Neural cell (in vitro differentiated cells): ENCODE measurements around the gene MRPL9. TPM values are rescaled to one million over a fixed set of nuclear protein-coding genes. Genes with fewer than 3 reads are reported as not detected.

Experiments used
- H2AFZ ChIP-seq: fragments of 200-600, 300-800 bp; sonication (generic), shearing (Covaris generic); 2 replicates; pipeline ENCODE4 v1.6.0; 2014; ENCODE audit warnings: low read depth, mild to moderate bottlenecking, antibody characterized with exemption, low read length, moderate library complexity
- H3F3A ChIP-seq: fragments of 200-600 bp; shearing (Covaris generic); 2 replicates; pipeline ENCODE4 v1.6.1; 2016; ENCODE audit warnings: mild to moderate bottlenecking, moderate library complexity, mixed read lengths, antibody characterized with exemption, low read length; ENCODE audit not compliant: insufficient read depth, poor library complexity, severe bottlenecking
- H3K27ac ChIP-seq: fragments of 200-600, 300-800 bp; sonication (generic), shearing (Covaris generic); 2 replicates; pipeline ENCODE4 v1.5.1; 2014; ENCODE audit warnings: mild to moderate bottlenecking, low read length, moderate library complexity
- H3K27me3 ChIP-seq: fragments of 300-800, 200-600 bp; sonication (generic), shearing (Covaris generic); 2 replicates; pipeline ENCODE4 v1.6.0; 2014; ENCODE audit warnings: mild to moderate bottlenecking, low read depth, low read length, moderate library complexity; ENCODE audit not compliant: insufficient read depth
- H3K36me3 ChIP-seq: fragments of 300-800, 200-600 bp; sonication (generic), shearing (Covaris generic); 2 replicates; pipeline ENCODE4 v1.5.1; 2014; ENCODE audit warnings: mild to moderate bottlenecking, antibody characterized with exemption, low read length, moderate library complexity; ENCODE audit not compliant: insufficient read depth
- H3K4me2 ChIP-seq: fragments of 300-800, 200-600 bp; sonication (generic), shearing (Covaris generic); 2 replicates; pipeline ENCODE4 v1.6.0; 2014; ENCODE audit warnings: mild to moderate bottlenecking, low read length
- H3K4me3 ChIP-seq: fragments of 300-800, 200-600 bp; sonication (generic), shearing (Covaris generic); 2 replicates; pipeline ENCODE4 v1.5.1; 2014; ENCODE audit warnings: mild to moderate bottlenecking, low read length, moderate library complexity
- H3K79me2 ChIP-seq: fragments of 200-600 bp; shearing (Covaris generic); replicated peaks from 2 replicates; pipeline ENCODE4 v1.6.0; 2014; ENCODE audit warnings: mild to moderate bottlenecking, low read length, moderate library complexity; ENCODE audit not compliant: insufficient read depth
- H3K9ac ChIP-seq: fragments of 300-800, 200-600 bp; sonication (generic), shearing (Covaris generic); 2 replicates; pipeline ENCODE4 v1.6.1; 2016; ENCODE audit warnings: mild to moderate bottlenecking, low read length, mixed read lengths
- H3K9me2 ChIP-seq: fragments of 200-600 bp; shearing (Covaris generic); 2 replicates; pipeline ENCODE4 v1.6.1; 2016; ENCODE audit warnings: mild to moderate bottlenecking, low read length, mixed read lengths; ENCODE audit not compliant: insufficient read depth
- H3K9me3 ChIP-seq: fragments of 200-600, 300-800 bp; sonication (generic), shearing (Covaris generic); 2 replicates; pipeline ENCODE4 v1.6.1; 2016; ENCODE audit warnings: mild to moderate bottlenecking, mixed run types, low read length, moderate library complexity, mixed read lengths
- H4K20me1 ChIP-seq: fragments of 200-600 bp; shearing (Covaris generic); 2 replicates; pipeline ENCODE4 v1.6.1; 2016; ENCODE audit warnings: mild to moderate bottlenecking, mixed run types; ENCODE audit not compliant: insufficient read depth
- EP300 ChIP-seq: fragments of 450-650 bp; conservative IDR thresholded peaks from 2 replicates; pipeline ENCODE4 v1.6.1; 2014; ENCODE audit warnings: antibody characterized with exemption, mild to moderate bottlenecking, moderate library complexity; ENCODE audit not compliant: poor library complexity, severe bottlenecking
- EZH2 ChIP-seq: fragments of 200-600, 300-800 bp; shearing (Covaris generic), sonication (generic); IDR thresholded peaks from 2 replicates; pipeline ENCODE4 v1.6.1; 2014; ENCODE audit warnings: antibody characterized with exemption, low read length, borderline replicate concordance, mild to moderate bottlenecking; ENCODE audit not compliant: insufficient read depth, poor library complexity, severe bottlenecking
- MXI1 ChIP-seq: fragments of 450-650 bp; conservative IDR thresholded peaks from 2 replicates; pipeline ENCODE4 v1.6.1; 2014; ENCODE audit warnings: antibody characterized with exemption, mild to moderate bottlenecking; ENCODE audit not compliant: poor library complexity, severe bottlenecking
- POLR2AphosphoS5 ChIP-seq: IDR thresholded peaks from 2 replicates; pipeline ENCODE4 v1.6.1; 2012
- RAD21 ChIP-seq: fragments of 450-650 bp; conservative IDR thresholded peaks from 2 replicates; pipeline ENCODE4 v1.6.1; 2014; ENCODE audit warnings: antibody characterized with exemption, mild to moderate bottlenecking, moderate library complexity
- SMC3 ChIP-seq: fragments of 450-650 bp; conservative IDR thresholded peaks from 2 replicates; pipeline ENCODE4 v1.6.1; 2014; ENCODE audit warnings: antibody characterized with exemption, mild to moderate bottlenecking, moderate library complexity; ENCODE audit not compliant: poor library complexity
- TAF1 ChIP-seq: IDR thresholded peaks from 2 replicates; pipeline ENCODE4 v1.6.1; 2012; ENCODE audit warnings: low read depth
- polyA plus RNA-seq: library from polyadenylated mRNA; depleted of rRNA; stranded (reverse); fragments of >200 nt; gene quantifications from 2 replicates; pipeline ENCODE4 v1.2.3, GENCODE V29; 2014
- TF ChIP-seq, protein P1 (sequence below): fragments of 450-650 bp; IDR thresholded peaks from 2 replicates; pipeline ENCODE4 v1.5.1; 2014; ENCODE audit warnings: antibody characterized with exemption, mild to moderate bottlenecking, moderate library complexity; ENCODE audit not compliant: poor library complexity, severe bottlenecking
- TF ChIP-seq, protein P2 (sequence below): IDR thresholded peaks from 2 replicates; pipeline ENCODE4 v1.6.1; 2012; ENCODE audit warnings: borderline replicate concordance

MRPL9 gene
- polyA plus RNA-seq, 1 donor from 2014 or later: 134 TPM

DNA sequence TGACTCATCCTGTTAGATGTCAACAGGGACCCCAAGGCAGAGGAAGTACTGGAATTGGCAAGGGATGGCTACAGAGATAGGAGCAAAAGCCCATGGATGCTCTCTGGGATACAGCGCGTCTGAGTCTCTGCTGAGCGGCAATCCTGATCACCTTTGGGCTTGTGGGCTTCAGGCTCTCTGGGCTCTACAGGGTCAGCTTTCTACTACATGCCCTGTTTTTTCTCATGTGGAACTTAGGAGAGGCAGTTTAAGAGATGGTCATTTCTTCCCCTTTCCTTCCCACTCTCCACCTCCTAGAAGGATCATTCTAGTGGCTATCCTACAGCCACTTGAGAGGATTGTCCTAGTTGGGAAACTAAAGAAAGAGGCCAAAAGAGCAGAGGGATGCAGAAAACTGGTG is 40.6 kb upstream of the MRPL9 start:
- H3K4me2 ChIP-seq: no peak overlapping the region
- TF ChIP-seq MXI1 (no peak), EZH2 (no peak), TAF1 (no peak), EP300 (no peak), POLR2AphosphoS5 (no peak), SMC3 (no peak), RAD21 (no peak)
- TF ChIP-seq, protein P1, sequence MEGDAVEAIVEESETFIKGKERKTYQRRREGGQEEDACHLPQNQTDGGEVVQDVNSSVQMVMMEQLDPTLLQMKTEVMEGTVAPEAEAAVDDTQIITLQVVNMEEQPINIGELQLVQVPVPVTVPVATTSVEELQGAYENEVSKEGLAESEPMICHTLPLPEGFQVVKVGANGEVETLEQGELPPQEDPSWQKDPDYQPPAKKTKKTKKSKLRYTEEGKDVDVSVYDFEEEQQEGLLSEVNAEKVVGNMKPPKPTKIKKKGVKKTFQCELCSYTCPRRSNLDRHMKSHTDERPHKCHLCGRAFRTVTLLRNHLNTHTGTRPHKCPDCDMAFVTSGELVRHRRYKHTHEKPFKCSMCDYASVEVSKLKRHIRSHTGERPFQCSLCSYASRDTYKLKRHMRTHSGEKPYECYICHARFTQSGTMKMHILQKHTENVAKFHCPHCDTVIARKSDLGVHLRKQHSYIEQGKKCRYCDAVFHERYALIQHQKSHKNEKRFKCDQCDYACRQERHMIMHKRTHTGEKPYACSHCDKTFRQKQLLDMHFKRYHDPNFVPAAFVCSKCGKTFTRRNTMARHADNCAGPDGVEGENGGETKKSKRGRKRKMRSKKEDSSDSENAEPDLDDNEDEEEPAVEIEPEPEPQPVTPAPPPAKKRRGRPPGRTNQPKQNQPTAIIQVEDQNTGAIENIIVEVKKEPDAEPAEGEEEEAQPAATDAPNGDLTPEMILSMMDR: no peak
- TF ChIP-seq, protein P2, sequence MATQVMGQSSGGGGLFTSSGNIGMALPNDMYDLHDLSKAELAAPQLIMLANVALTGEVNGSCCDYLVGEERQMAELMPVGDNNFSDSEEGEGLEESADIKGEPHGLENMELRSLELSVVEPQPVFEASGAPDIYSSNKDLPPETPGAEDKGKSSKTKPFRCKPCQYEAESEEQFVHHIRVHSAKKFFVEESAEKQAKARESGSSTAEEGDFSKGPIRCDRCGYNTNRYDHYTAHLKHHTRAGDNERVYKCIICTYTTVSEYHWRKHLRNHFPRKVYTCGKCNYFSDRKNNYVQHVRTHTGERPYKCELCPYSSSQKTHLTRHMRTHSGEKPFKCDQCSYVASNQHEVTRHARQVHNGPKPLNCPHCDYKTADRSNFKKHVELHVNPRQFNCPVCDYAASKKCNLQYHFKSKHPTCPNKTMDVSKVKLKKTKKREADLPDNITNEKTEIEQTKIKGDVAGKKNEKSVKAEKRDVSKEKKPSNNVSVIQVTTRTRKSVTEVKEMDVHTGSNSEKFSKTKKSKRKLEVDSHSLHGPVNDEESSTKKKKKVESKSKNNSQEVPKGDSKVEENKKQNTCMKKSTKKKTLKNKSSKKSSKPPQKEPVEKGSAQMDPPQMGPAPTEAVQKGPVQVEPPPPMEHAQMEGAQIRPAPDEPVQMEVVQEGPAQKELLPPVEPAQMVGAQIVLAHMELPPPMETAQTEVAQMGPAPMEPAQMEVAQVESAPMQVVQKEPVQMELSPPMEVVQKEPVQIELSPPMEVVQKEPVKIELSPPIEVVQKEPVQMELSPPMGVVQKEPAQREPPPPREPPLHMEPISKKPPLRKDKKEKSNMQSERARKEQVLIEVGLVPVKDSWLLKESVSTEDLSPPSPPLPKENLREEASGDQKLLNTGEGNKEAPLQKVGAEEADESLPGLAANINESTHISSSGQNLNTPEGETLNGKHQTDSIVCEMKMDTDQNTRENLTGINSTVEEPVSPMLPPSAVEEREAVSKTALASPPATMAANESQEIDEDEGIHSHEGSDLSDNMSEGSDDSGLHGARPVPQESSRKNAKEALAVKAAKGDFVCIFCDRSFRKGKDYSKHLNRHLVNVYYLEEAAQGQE: no peak

DNA sequence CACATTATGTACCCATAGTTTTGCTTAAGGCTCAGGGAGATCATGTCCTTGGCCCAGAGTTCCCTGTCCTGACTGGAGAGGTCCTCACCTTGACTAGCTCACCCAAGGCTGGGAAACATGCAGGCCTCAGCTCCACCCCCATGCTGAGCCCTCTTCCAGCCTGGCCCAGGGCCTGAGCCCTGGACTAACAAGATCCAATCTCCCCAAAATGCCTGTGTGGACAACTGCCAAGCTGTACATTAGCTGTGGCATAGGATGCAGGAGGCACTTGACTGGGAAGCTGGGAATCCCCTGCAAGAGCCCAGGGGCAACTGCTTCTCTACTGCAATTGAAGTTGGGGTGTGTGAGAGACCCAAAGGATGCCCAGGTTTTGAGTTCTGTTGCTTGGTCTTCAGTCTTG is 39.9 kb upstream of the MRPL9 start:
- no peaks in the 10 kb centered on the region for H3K9me2 ChIP-seq
- TF ChIP-seq SMC3 (no peak), TAF1 (no peak), EP300 (no peak), MXI1 (no peak), EZH2 (no peak), RAD21 (no peak), POLR2AphosphoS5 (no peak)
- TF ChIP-seq, protein P1: no peak
- TF ChIP-seq, protein P2: no peak

More for the DNA sequence above, 40.6 kb upstream of the MRPL9 start:
- Histone ChIP-seq H3K9me2 (no peaks in the 10 kb centered on the region), H3K27ac (no peak overlapping the region), H3K36me3 (no peaks in the 10 kb centered on the region), H3K4me3 (no peak overlapping the region), H3K27me3 (no peaks in the 10 kb centered on the region), H3K79me2 (no peaks in the 10 kb centered on the region), H3K9me3 (no peaks in the 10 kb centered on the region), H3F3A (no peaks in the 10 kb centered on the region), H4K20me1 (no peaks in the 10 kb centered on the region), H3K9ac (no peak overlapping the region), H2AFZ (no peak overlapping the region)

More for the DNA sequence above, 39.9 kb upstream of the MRPL9 start:
- Histone ChIP-seq H3K27ac (no peak overlapping the region), H3K79me2 (no peaks in the 10 kb centered on the region), H3K4me2 (no peak overlapping the region), H3F3A (no peaks in the 10 kb centered on the region), H3K9me3 (no peaks in the 10 kb centered on the region), H4K20me1 (no peaks in the 10 kb centered on the region), H3K4me3 (no peak overlapping the region), H3K27me3 (no peaks in the 10 kb centered on the region), H2AFZ (no peak overlapping the region), H3K36me3 (no peaks in the 10 kb centered on the region), H3K9ac (no peak overlapping the region)
